ENCODE data around the gene HAGHL.
"Not testable (repeated sequence)": the region's sequence is repeated elsewhere in the genome, so short reads cannot be mapped to it uniquely, and the experiment has no call there.

The HAGHL gene

GRCh38 chr16:772959-773358 lies 46.1 kb downstream of the HAGHL start:
- DNase-seq (ENCODE audit: low spot score) = no peak

- no peak for DNase-seq (ENCODE audit: low spot score)
Observed at GRCh38 chr16:774086-775001, 47.4 kb downstream of the HAGHL start.

GRCh38 chr16:775236-775796 lies 48.4 kb downstream of the HAGHL start:
- DNase-seq (ENCODE audit: low spot score) = no peak

- not testable (repeated sequence) for DNase-seq (ENCODE audit: low spot score)
Observed at GRCh38 chr16:776298-776697, 49.4 kb downstream of the HAGHL start.

DNA sequence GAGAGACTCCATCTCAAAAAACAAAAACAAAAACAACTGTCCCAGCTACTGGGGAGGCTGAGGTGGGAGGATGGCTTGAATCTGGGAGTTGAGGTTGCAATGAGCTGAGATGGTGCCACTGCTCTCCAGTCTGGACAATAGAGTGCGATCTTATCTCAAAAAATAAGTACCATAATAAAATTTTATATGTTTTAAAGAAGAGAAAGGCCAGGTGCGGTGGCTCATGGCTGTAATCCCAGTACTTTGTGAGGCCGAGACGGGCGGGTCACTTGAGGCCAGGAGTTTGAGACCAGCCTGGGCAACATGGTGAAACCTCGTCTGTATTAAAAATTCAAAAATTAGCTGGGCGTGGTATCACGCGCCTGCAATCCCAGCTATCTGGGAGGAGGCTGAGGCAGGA lies 49.9 kb downstream of the HAGHL start:
- no peak for DNase-seq (ENCODE audit: low spot score)

DNA sequence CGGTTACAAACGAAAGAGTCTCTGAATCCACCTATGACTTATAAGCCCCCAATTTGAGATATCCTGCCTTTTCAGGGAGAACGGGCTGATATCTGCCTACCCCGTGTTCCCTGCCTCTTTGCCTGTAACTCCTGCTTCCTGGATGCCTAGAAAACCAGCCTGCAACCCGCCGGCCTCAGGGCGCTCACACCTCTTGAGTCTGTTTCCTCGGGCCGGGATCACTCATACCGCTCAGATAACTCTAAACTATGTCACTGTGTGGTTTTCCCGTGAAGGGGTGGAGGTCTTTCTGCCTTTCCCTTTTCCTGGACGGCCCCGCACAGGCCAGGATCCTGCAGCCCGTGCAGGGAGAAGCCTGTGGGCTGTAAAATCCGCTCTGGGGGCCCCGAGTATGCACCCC lies 50.9 kb downstream of the HAGHL start:
- DNase-seq (ENCODE audit: low spot score) = no peak

- DNase-seq (ENCODE audit: low spot score) = no peak
Observed at GRCh38 chr16:778447-778846, 51.5 kb downstream of the HAGHL start.

- no peak for DNase-seq (ENCODE audit: low spot score)
Observed at GRCh38 chr16:778909-779527, 52.1 kb downstream of the HAGHL start.

All from hematopoietic multipotent progenitor cell treated with erythropoietin and hydrocortisone succinate and interleukin-3 and kit ligand, for 17 days (in vitro differentiated cells).